GM21381 (cell line): ENCODE data around the gene F3.

Experiments
- ATAC-seq: cut with Tn5 transposase; IDR thresholded peaks from one replicate; pipeline ENCODE4 v1.9.1; 2021; ENCODE audit warnings: mild to moderate bottlenecking, moderate library complexity; ENCODE audit not compliant: unreplicated experiment

F3 gene

GRCh38 chr1:94553323-94553730 lies 11.8 kb upstream of the F3 start:
- no peak for ATAC-seq

- ATAC-seq, result no peak
Observed at GRCh38 chr1:94552071-94552586, 10.6 kb upstream of the F3 start.

- ATAC-seq, result no peak
Observed at GRCh38 chr1:94551449-94551848, 9.9 kb upstream of the F3 start.

GRCh38 chr1:94550800-94551241 lies 9.3 kb upstream of the F3 start:
- no peak for ATAC-seq

- ATAC-seq, result no peak
Observed at GRCh38 chr1:94550396-94550795, 8.8 kb upstream of the F3 start.

GRCh38 chr1:94549706-94550105 lies 8.1 kb upstream of the F3 start:
- no peak for ATAC-seq

GRCh38 chr1:94544706-94545490 lies 3.3 kb upstream of the F3 start:
- ATAC-seq, result no peak

- ATAC-seq, result no peak
Observed at GRCh38 chr1:94543893-94544635, 2.5 kb upstream of the F3 start.

- no peak for ATAC-seq
Observed at GRCh38 chr1:94543001-94543400, 1.4 kb upstream of the F3 start.

- peak; percentile 8 for ATAC-seq
Observed at GRCh38 chr1:94542088-94542870, 720 bp upstream of the F3 start.

- ATAC-seq, result no peak
Observed at GRCh38 chr1:94540440-94541245, 916 bp downstream of the F3 start.

GRCh38 chr1:94539496-94539895 lies 2.1 kb downstream of the F3 start:
- ATAC-seq, result no peak

GRCh38 chr1:94538243-94538827 lies 3.2 kb downstream of the F3 start:
- ATAC-seq, result no peak

GRCh38 chr1:94537254-94537653 lies 4.3 kb downstream of the F3 start:
- ATAC-seq, result no peak

GRCh38 chr1:94535879-94536278 lies 5.7 kb downstream of the F3 start:
- ATAC-seq, result no peak

GRCh38 chr1:94535095-94535494 lies 6.5 kb downstream of the F3 start:
- ATAC-seq, result no peak

- no peak for ATAC-seq
Observed at GRCh38 chr1:94532077-94532476, 9.5 kb downstream of the F3 start.

GRCh38 chr1:94531664-94532063 lies 9.9 kb downstream of the F3 start:
- ATAC-seq, result no peak

- ATAC-seq, result no peak
Observed at GRCh38 chr1:94530373-94530878, 11.1 kb downstream of the F3 start.

GRCh38 chr1:94529416-94529815 lies 12.1 kb downstream of the F3 start:
- ATAC-seq, result no peak
